ENCODE measurements around the gene HNRNPUL1. TPM values are rescaled to one million over a fixed set of nuclear protein-coding genes. Genes with fewer than 3 reads are reported as not detected.

Gene HNRNPUL1
- 100 to 1,000 TPM; 324 to 357 TPM for total RNA-seq

- H3K4me1 Mint-ChIP-seq = peaks cover 29% of the 10 kb centered on the region
- peaks cover 69% of the 10 kb centered on the region for H3K36me3 Mint-ChIP-seq (ENCODE audit: low read depth)
- H3K27me3 Mint-ChIP-seq = no peaks in the 10 kb centered on the region
- H3K9me3 Mint-ChIP-seq = no peaks in the 10 kb centered on the region
- H3K27ac Mint-ChIP-seq = peak within 1 kb of the TSS; percentile 100
- peak within 1 kb of the TSS; percentile 88 for H3K4me3 Mint-ChIP-seq
- peak; percentile 68 for ATAC-seq (replicated peaks)
Observed at GRCh38 chr19:41263850-41264580, at the start of gene HNRNPUL1. TSS of gene HNRNPUL1 (plus strand) at chr19:41264372. CDS start at chr19:41264504, 132 bp downstream.

- H3K4me1 Mint-ChIP-seq = no peaks in the 10 kb centered on the region
- H3K4me3 Mint-ChIP-seq = no peak overlapping the region
- H3K27ac Mint-ChIP-seq = no peak overlapping the region
- H3K27me3 Mint-ChIP-seq = peaks cover 37% of the 10 kb centered on the region
- no peaks in the 10 kb centered on the region for H3K36me3 Mint-ChIP-seq (ENCODE audit: low read depth)
- no peak for ATAC-seq (replicated peaks)
- H3K9me3 Mint-ChIP-seq = no peaks in the 10 kb centered on the region
Observed at GRCh38 chr19:41217741-41218140, 46.4 kb upstream of the HNRNPUL1 start.

- ATAC-seq (replicated peaks) = no peak
- no peak overlapping the region for H3K4me3 Mint-ChIP-seq
Observed at GRCh38 chr19:41218249-41218614, 45.9 kb upstream of the HNRNPUL1 start.

GRCh38 chr19:41218615-41219507 is 45.3 kb upstream of the HNRNPUL1 start, which contains the start of gene AXL:
TSS of gene AXL (plus strand) at chr19:41219223. CDS start at chr19:41219393, 170 bp downstream.
- no peaks in the 10 kb centered on the region for H3K36me3 Mint-ChIP-seq (ENCODE audit: low read depth)
- H3K27ac Mint-ChIP-seq = peak within 1 kb of the TSS; percentile 38
- peaks cover 4% of the 10 kb centered on the region for H3K4me1 Mint-ChIP-seq
- no peaks in the 10 kb centered on the region for H3K9me3 Mint-ChIP-seq
- peaks cover 37% of the 10 kb centered on the region for H3K27me3 Mint-ChIP-seq
- no peak within 1 kb of the TSS for H3K4me3 Mint-ChIP-seq
- ATAC-seq (replicated peaks) = no peak

More at GRCh38 chr19:41218249-41218614, 45.9 kb upstream of the HNRNPUL1 start:
- Mint-ChIP-seq H3K27ac (peak overlapping the region; percentile 38), H3K27me3 (peaks cover 37% of the 10 kb centered on the region), H3K36me3 (ENCODE audit: low read depth) (no peaks in the 10 kb centered on the region), H3K9me3 (no peaks in the 10 kb centered on the region), H3K4me1 (no peaks in the 10 kb centered on the region)

GRCh38 chr19:41219924-41220567 is 44.1 kb upstream of the HNRNPUL1 start:
- H3K27me3 Mint-ChIP-seq = peaks cover 37% of the 10 kb centered on the region
- H3K4me1 Mint-ChIP-seq = peaks cover 7% of the 10 kb centered on the region
- no peak overlapping the region for H3K27ac Mint-ChIP-seq
- no peak for ATAC-seq (replicated peaks)
- no peaks in the 10 kb centered on the region for H3K36me3 Mint-ChIP-seq (ENCODE audit: low read depth)
- no peaks in the 10 kb centered on the region for H3K9me3 Mint-ChIP-seq
- H3K4me3 Mint-ChIP-seq = no peak overlapping the region

- H3K36me3 Mint-ChIP-seq (ENCODE audit: low read depth) = peaks cover 4% of the 10 kb centered on the region
- H3K27me3 Mint-ChIP-seq = peaks cover 37% of the 10 kb centered on the region
- H3K4me1 Mint-ChIP-seq = peaks cover 14% of the 10 kb centered on the region
- ATAC-seq (replicated peaks) = no peak
- H3K9me3 Mint-ChIP-seq = no peaks in the 10 kb centered on the region
- no peak overlapping the region for H3K27ac Mint-ChIP-seq
- H3K4me3 Mint-ChIP-seq = no peak overlapping the region
Observed at GRCh38 chr19:41220811-41221210, 43.4 kb upstream of the HNRNPUL1 start.

GRCh38 chr19:41221514-41222205 is 42.5 kb upstream of the HNRNPUL1 start:
- Mint-ChIP-seq H3K9me3 (no peaks in the 10 kb centered on the region), H3K4me3 (no peak overlapping the region), H3K27ac (peak overlapping the region; percentile 95), H3K27me3 (peaks cover 36% of the 10 kb centered on the region), H3K4me1 (peaks cover 15% of the 10 kb centered on the region), H3K36me3 (ENCODE audit: low read depth) (peaks cover 5% of the 10 kb centered on the region)
- ATAC-seq (replicated peaks) = no peak

GRCh38 chr19:41222240-41222639 is 41.9 kb upstream of the HNRNPUL1 start:
- Mint-ChIP-seq H3K27ac (peak overlapping the region; percentile 95), H3K27me3 (peaks cover 31% of the 10 kb centered on the region), H3K4me1 (peaks cover 15% of the 10 kb centered on the region), H3K36me3 (ENCODE audit: low read depth) (peaks cover 5% of the 10 kb centered on the region), H3K9me3 (no peaks in the 10 kb centered on the region), H3K4me3 (no peak overlapping the region)
- no peak for ATAC-seq (replicated peaks)

GRCh38 chr19:41223431-41224234 is 40.5 kb upstream of the HNRNPUL1 start:
- peak overlapping the region; percentile 95 for H3K27ac Mint-ChIP-seq
- H3K36me3 Mint-ChIP-seq (ENCODE audit: low read depth) = peaks cover 5% of the 10 kb centered on the region
- no peak for ATAC-seq (replicated peaks)

GRCh38 chr19:41224632-41225031 is 39.5 kb upstream of the HNRNPUL1 start:
- no peak for ATAC-seq (replicated peaks)
- H3K4me1 Mint-ChIP-seq = peaks cover 15% of the 10 kb centered on the region
- no peaks in the 10 kb centered on the region for H3K9me3 Mint-ChIP-seq
- H3K4me3 Mint-ChIP-seq = no peak overlapping the region
- H3K27me3 Mint-ChIP-seq = peaks cover 16% of the 10 kb centered on the region
- peak overlapping the region; percentile 95 for H3K27ac Mint-ChIP-seq
- peaks cover 5% of the 10 kb centered on the region for H3K36me3 Mint-ChIP-seq (ENCODE audit: low read depth)

More at GRCh38 chr19:41223431-41224234, 40.5 kb upstream of the HNRNPUL1 start:
- H3K27me3 Mint-ChIP-seq = peaks cover 23% of the 10 kb centered on the region
- H3K4me3 Mint-ChIP-seq = no peak overlapping the region
- H3K4me1 Mint-ChIP-seq = peaks cover 15% of the 10 kb centered on the region
- no peaks in the 10 kb centered on the region for H3K9me3 Mint-ChIP-seq

GRCh38 chr19:41225238-41226052 is 38.7 kb upstream of the HNRNPUL1 start:
- Mint-ChIP-seq H3K4me1 (peaks cover 15% of the 10 kb centered on the region), H3K4me3 (peak overlapping the region; percentile 80), H3K9me3 (no peaks in the 10 kb centered on the region), H3K27ac (peak overlapping the region; percentile 95), H3K36me3 (ENCODE audit: low read depth) (peaks cover 5% of the 10 kb centered on the region), H3K27me3 (peaks cover 10% of the 10 kb centered on the region)
- ATAC-seq (replicated peaks) = peak; percentile 88

GRCh38 chr19:41226053-41226873 is 37.9 kb upstream of the HNRNPUL1 start:
- Mint-ChIP-seq H3K27ac (peak overlapping the region; percentile 95), H3K4me1 (peaks cover 15% of the 10 kb centered on the region), H3K27me3 (peaks cover 5% of the 10 kb centered on the region), H3K36me3 (ENCODE audit: low read depth) (peaks cover 5% of the 10 kb centered on the region), H3K4me3 (peak overlapping the region; percentile 85), H3K9me3 (no peaks in the 10 kb centered on the region)
- peak; percentile 53 for ATAC-seq (replicated peaks)

Measured in activated T-helper 17 cell treated with anti-CD3 and anti-CD28 coated beads, Interleukin-2, amount 50 U/mL, for 72 hours (primary cell).